Measurements from ENCODE around the gene SF3A1. TPM values are rescaled to one million over a fixed set of nuclear protein-coding genes. Genes with fewer than 3 reads are reported as not detected.
A peak's percentile ranks its signal among the peaks of the same experiment; 100 is the strongest.

The SF3A1 gene
- total and polyA plus RNA-seq, 2 of the 13 experiments (the other 11 are each of a cell fraction or from before 2014, with no cell fraction given): 10.0 to 22.0 TPM

- TF ChIP-seq PPARG (CRISPR knock-in tag; conservative IDR thresholded peaks at IDR 0.05) (no peak), ZNF329 (CRISPR knock-in tag; IDR thresholded peaks at IDR 0.05; ENCODE audit: low read depth) (no peak), ZBTB10 (CRISPR knock-in tag; IDR thresholded peaks at IDR 0.05; ENCODE audit: borderline replicate concordance) (no peak), REL (CRISPR knock-in tag; conservative IDR thresholded peaks at IDR 0.05) (no peak), ZNF530 (CRISPR knock-in tag; IDR thresholded peaks at IDR 0.05; ENCODE audit: low read depth) (no peak), FOSL1 (CRISPR knock-in tag; IDR thresholded peaks at IDR 0.05; ENCODE audit: borderline replicate concordance) (no peak), SRF (IDR thresholded peaks at IDR 0.05; ENCODE audit: low read depth, low read length) (no peak), ZNF225 (CRISPR knock-in tag; IDR thresholded peaks at IDR 0.05) (0 out of 2 replicates have a peak, but pooled peaks have one; percentile 32), ZNF496 (CRISPR knock-in tag; IDR thresholded peaks at IDR 0.05; ENCODE audit: insufficient replicate concordance) (no peak), MAX (IDR thresholded peaks at IDR 0.05) (no peak; the same call in 1 of the 2 replicates), STAT5B (CRISPR knock-in tag; IDR thresholded peaks at IDR 0.05) (no peak), YEATS2 (CRISPR knock-in tag; IDR thresholded peaks at IDR 0.05; ENCODE audit: borderline replicate concordance) (no peak), TEAD3 (CRISPR knock-in tag; optimal IDR thresholded peaks at IDR 0.05; ENCODE audit: borderline replicate concordance) (no peak), PRMT3 (CRISPR knock-in tag; IDR thresholded peaks at IDR 0.05; ENCODE audit: borderline replicate concordance, low read depth) (no peak), ZNF720 (CRISPR knock-in tag; IDR thresholded peaks at IDR 0.05) (no peak), ZZZ3 (CRISPR knock-in tag; IDR thresholded peaks at IDR 0.05; ENCODE audit: borderline replicate concordance) (no peak), ZSCAN20 (CRISPR knock-in tag; IDR thresholded peaks at IDR 0.05; ENCODE audit: borderline replicate concordance) (no peak), ZFP36 (IDR thresholded peaks at IDR 0.05; ENCODE audit: borderline replicate concordance, low read depth, low read length, partially characterized antibody) (no peak), TARDBP (CRISPR knock-in tag; IDR thresholded peaks at IDR 0.05) (no peak), MTA3 (CRISPR knock-in tag; IDR thresholded peaks at IDR 0.05) (no peak), HNRNPL (IDR thresholded peaks at IDR 0.05; ENCODE audit: low read depth, low read length) (no peak), EP300 (IDR thresholded peaks at IDR 0.05; ENCODE audit: low read depth in 2 of 2, low read length in 2 of 2) (no peak), EP300 (CRISPR knock-in tag; IDR thresholded peaks at IDR 0.05; ENCODE audit: borderline replicate concordance) (no peak), KDM5A (IDR thresholded peaks at IDR 0.05; ENCODE audit: borderline replicate concordance, low read length) (no peak), ZNF180 (CRISPR knock-in tag; IDR thresholded peaks at IDR 0.05; ENCODE audit: borderline replicate concordance, low read depth) (no peak), SOX6 (IDR thresholded peaks at IDR 0.05) (no peak), SOX6 (CRISPR knock-in tag; IDR thresholded peaks at IDR 0.05) (no peak), ZFP82 (CRISPR knock-in tag; IDR thresholded peaks at IDR 0.05; ENCODE audit: borderline replicate concordance) (no peak), KDM2A (CRISPR knock-in tag; IDR thresholded peaks at IDR 0.05; ENCODE audit: borderline replicate concordance, low read depth) (0 out of 2 replicates have a peak, but pooled peaks have one; percentile 40), PAWR (CRISPR knock-in tag; IDR thresholded peaks at IDR 0.05; ENCODE audit: borderline replicate concordance) (no peak)
These were observed 30.5 kb upstream of the SF3A1 start, which contains the start of gene RNF215 (continued) for GRCh38 chr22:30386960-30387827.
